SK-N-SH (cell line): ENCODE data around the gene SLCO1B3. TPM values are rescaled to one million over a fixed set of nuclear protein-coding genes. Genes with fewer than 3 reads are reported as not detected.

Experiments used
- CTCF ChIA-PET: fragments of 300-600, 350-600 bp; formaldehyde crosslinking; extraction: SDS; loops from one replicate; lab custom pipeline; 2021; lab: Yijun Ruan, JAX
- POLR2A ChIA-PET: fragments of 350-600 bp; sonication (Branson Sonifier 250); formaldehyde crosslinking; extraction: SDS; loops from one replicate; lab custom pipeline; 2020; ENCODE audit warnings: antibody characterized with exemption, inconsistent platforms; lab: Yijun Ruan, JAX
- DNase-seq: peaks from one replicate; pipeline ENCODE4 v3.0.0; 2012
- H2AFZ ChIP-seq: fragments of 200-600 bp; sonication (generic); 2 replicates; pipeline ENCODE4 v1.8.1; 2016; ENCODE audit warnings: antibody characterized with exemption, mild to moderate bottlenecking, low read depth
- H3F3A ChIP-seq: fragments of 200-600 bp; sonication (generic); replicated peaks from 2 replicates; pipeline ENCODE3; 2016; ENCODE audit warnings: antibody characterized with exemption, mild to moderate bottlenecking; ENCODE audit not compliant: insufficient read depth
- H3K27ac ChIP-seq, 2 experiments: fragments of 200-500 bp in 1 of 2; fragments of 200-600 bp in 1 of 2; sonication (Bioruptor generic) in 1 of 2; sonication (generic), shearing (Covaris generic) in 1 of 2; 2 replicates each; pipeline versions ENCODE4 v1.5.1 to v1.6.1; 2014 to 2016; ENCODE audit warnings: low read depth in 2 of 2, inconsistent platforms in 1 of 2, low read length in 1 of 2, mild to moderate bottlenecking in 1 of 2, mixed read lengths in 1 of 2
- H3K27me3 ChIP-seq: fragments of 200-600 bp; sonication (generic), shearing (Covaris generic); 2 replicates; pipeline ENCODE4 v1.6.1; 2016; ENCODE audit warnings: mixed run types; ENCODE audit not compliant: insufficient read depth
- H3K36me3 ChIP-seq, 2 experiments: fragments of 200-500 bp in 1 of 2; fragments of 200-600 bp in 1 of 2; sonication (Bioruptor generic) in 1 of 2; sonication (generic) in 1 of 2; replicated peaks in 1 of 2; 2 replicates each; pipeline versions ENCODE3 to v1.5.1; 2014 to 2016; ENCODE audit warnings: low read length in 1 of 2, mild to moderate bottlenecking in 1 of 2; ENCODE audit not compliant: insufficient read depth in 2 of 2, control insufficient read depth in 1 of 2
- H3K4me1 ChIP-seq, 2 experiments: fragments of 200-500 bp in 1 of 2; fragments of 200-600 bp in 1 of 2; sonication (Bioruptor generic) in 1 of 2; sonication (generic), shearing (Covaris generic) in 1 of 2; 2 replicates each; pipeline versions ENCODE4 v1.5.1 to v1.6.1; 2014 to 2016; ENCODE audit warnings: low read depth in 1 of 2, low read length in 1 of 2, mixed run types in 1 of 2; ENCODE audit not compliant: insufficient read depth in 2 of 2, control insufficient read depth in 1 of 2
- H3K4me2 ChIP-seq: fragments of 200-600 bp; sonication (generic), shearing (Covaris generic); 2 replicates; pipeline ENCODE4 v1.6.1; 2017; ENCODE audit warnings: mixed run types
- H3K4me3 ChIP-seq, 2 experiments: fragments of 200-500 bp in 1 of 2; fragments of 200-600 bp in 1 of 2; sonication (Bioruptor generic) in 1 of 2; sonication (generic), shearing (Covaris generic) in 1 of 2; 2 replicates each; pipeline versions ENCODE4 v1.5.1 to v1.8.1; 2014 to 2016; ENCODE audit warnings: low read depth in 2 of 2, inconsistent platforms in 1 of 2, low read length in 1 of 2, mild to moderate bottlenecking in 1 of 2, mixed read lengths in 1 of 2, moderate library complexity in 1 of 2
- H3K79me2 ChIP-seq: fragments of 200-600 bp; sonication (generic); 2 replicates; pipeline ENCODE4 v1.8.1; 2017; ENCODE audit warnings: mild to moderate bottlenecking; ENCODE audit not compliant: insufficient read depth
- H3K9ac ChIP-seq: fragments of 200-600 bp; sonication (generic); 2 replicates; pipeline ENCODE4 v1.6.1; 2017; ENCODE audit warnings: mixed run types
- H3K9me2 ChIP-seq: fragments of 200-600 bp; sonication (generic); 2 replicates; pipeline ENCODE4 v1.6.1; 2017; ENCODE audit warnings: mixed run types
- H3K9me3 ChIP-seq: fragments of 200-600 bp; sonication (generic); 2 replicates; pipeline ENCODE4 v1.6.1; 2017; ENCODE audit warnings: mixed run types, mild to moderate bottlenecking, moderate library complexity
- H4K20me1 ChIP-seq: fragments of 200-600 bp; sonication (generic); 2 replicates; pipeline ENCODE4 v1.6.1; 2017; ENCODE audit warnings: mild to moderate bottlenecking, mixed run types; ENCODE audit not compliant: insufficient read depth
- CTCF ChIP-seq: fragments of 200-600 bp; sonication (generic); IDR thresholded peaks from 2 replicates; pipeline ENCODE4 v1.6.1; 2017; ENCODE audit warnings: antibody characterized with exemption, mild to moderate bottlenecking, moderate library complexity
- EZH2phosphoT487 ChIP-seq: fragments of 200-600 bp; sonication (generic); IDR thresholded peaks from 2 replicates; pipeline ENCODE4 v1.6.1; 2017; ENCODE audit warnings: low read depth, mixed run types, mild to moderate bottlenecking, antibody characterized with exemption, moderate library complexity, borderline replicate concordance
- FOSL2 ChIP-seq: IDR thresholded peaks from 2 replicates; pipeline ENCODE4 v1.4.0; 2012; ENCODE audit warnings: low read depth, mild to moderate bottlenecking, moderate library complexity, borderline replicate concordance
- GATA2 ChIP-seq: sonication (generic); formaldehyde crosslinking; IDR thresholded peaks from 2 replicates; pipeline ENCODE4 v1.5.0; 2020; ENCODE audit warnings: mild to moderate bottlenecking, missing genetic modification reagents
- JUND ChIP-seq: IDR thresholded peaks from 2 replicates; pipeline ENCODE4 v1.4.0; 2012
- MEF2A ChIP-seq: IDR thresholded peaks from 2 replicates; pipeline ENCODE4 v1.4.0; 2012; ENCODE audit warnings: low read depth, borderline replicate concordance
- MXI1 ChIP-seq: IDR thresholded peaks from 2 replicates; pipeline ENCODE4 v1.6.1; 2012; ENCODE audit warnings: mild to moderate bottlenecking, low read depth, low read length, improper control_type of control experiment
- NFIC ChIP-seq: IDR thresholded peaks from 2 replicates; pipeline ENCODE4 v1.4.0; 2012; ENCODE audit warnings: borderline replicate concordance
- POLR2AphosphoS5 ChIP-seq: IDR thresholded peaks from 2 replicates; pipeline ENCODE4 v1.6.1; 2012; ENCODE audit warnings: low read depth, low read length
- RAD21 ChIP-seq: IDR thresholded peaks from 2 replicates; pipeline ENCODE4 v1.6.1; 2012; ENCODE audit warnings: mild to moderate bottlenecking, low read length
- RXRA ChIP-seq: IDR thresholded peaks from 2 replicates; pipeline ENCODE4 v1.4.0; 2012; ENCODE audit warnings: low read depth, mild to moderate bottlenecking, borderline replicate concordance
- YY1 ChIP-seq: IDR thresholded peaks from 2 replicates; pipeline ENCODE4 v1.4.0; 2012; ENCODE audit warnings: low read depth, mild to moderate bottlenecking
- WGBS: methylation state at CpG from one replicate; pipeline ENCODE4 v1.1.6; 2017; ENCODE audit warnings: low lambda C conversion rate; 5-methylcytosine and 5-hydroxymethylcytosine counted together
- polyA plus RNA-seq, 3 experiments: library from polyadenylated mRNA; depleted of rRNA; stranded (reverse); fragments of >200 nt; gene quantifications; 2 replicates each; pipeline ENCODE4 v1.2.3, GENCODE V29; 2012
- TF ChIP-seq, protein P1 (sequence below): IDR thresholded peaks from 2 replicates; pipeline ENCODE4 v1.6.1; 2012; ENCODE audit warnings: mild to moderate bottlenecking, low read depth, low read length, moderate library complexity
- TF ChIP-seq, protein P2 (sequence below): IDR thresholded peaks from 2 replicates; pipeline ENCODE4 v1.4.0; 2012; ENCODE audit warnings: low read depth

SLCO1B3 gene
- polyA plus RNA-seq, 1 of the 3 experiments (the other 2 are of a cell fraction), result not detected

- CTCF ChIA-PET, result no interaction called here
- TF ChIP-seq POLR2AphosphoS5 (no peak), JUND (no peak), RAD21 (no peak)
- TF ChIP-seq, protein P1, sequence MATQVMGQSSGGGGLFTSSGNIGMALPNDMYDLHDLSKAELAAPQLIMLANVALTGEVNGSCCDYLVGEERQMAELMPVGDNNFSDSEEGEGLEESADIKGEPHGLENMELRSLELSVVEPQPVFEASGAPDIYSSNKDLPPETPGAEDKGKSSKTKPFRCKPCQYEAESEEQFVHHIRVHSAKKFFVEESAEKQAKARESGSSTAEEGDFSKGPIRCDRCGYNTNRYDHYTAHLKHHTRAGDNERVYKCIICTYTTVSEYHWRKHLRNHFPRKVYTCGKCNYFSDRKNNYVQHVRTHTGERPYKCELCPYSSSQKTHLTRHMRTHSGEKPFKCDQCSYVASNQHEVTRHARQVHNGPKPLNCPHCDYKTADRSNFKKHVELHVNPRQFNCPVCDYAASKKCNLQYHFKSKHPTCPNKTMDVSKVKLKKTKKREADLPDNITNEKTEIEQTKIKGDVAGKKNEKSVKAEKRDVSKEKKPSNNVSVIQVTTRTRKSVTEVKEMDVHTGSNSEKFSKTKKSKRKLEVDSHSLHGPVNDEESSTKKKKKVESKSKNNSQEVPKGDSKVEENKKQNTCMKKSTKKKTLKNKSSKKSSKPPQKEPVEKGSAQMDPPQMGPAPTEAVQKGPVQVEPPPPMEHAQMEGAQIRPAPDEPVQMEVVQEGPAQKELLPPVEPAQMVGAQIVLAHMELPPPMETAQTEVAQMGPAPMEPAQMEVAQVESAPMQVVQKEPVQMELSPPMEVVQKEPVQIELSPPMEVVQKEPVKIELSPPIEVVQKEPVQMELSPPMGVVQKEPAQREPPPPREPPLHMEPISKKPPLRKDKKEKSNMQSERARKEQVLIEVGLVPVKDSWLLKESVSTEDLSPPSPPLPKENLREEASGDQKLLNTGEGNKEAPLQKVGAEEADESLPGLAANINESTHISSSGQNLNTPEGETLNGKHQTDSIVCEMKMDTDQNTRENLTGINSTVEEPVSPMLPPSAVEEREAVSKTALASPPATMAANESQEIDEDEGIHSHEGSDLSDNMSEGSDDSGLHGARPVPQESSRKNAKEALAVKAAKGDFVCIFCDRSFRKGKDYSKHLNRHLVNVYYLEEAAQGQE, result no peak
- TF ChIP-seq, protein P2, sequence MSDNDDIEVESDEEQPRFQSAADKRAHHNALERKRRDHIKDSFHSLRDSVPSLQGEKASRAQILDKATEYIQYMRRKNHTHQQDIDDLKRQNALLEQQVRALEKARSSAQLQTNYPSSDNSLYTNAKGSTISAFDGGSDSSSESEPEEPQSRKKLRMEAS, result no peak
- Histone ChIP-seq H3K9ac (no peak overlapping the region), H3K9me2 (no peaks in the 10 kb centered on the region), H3K79me2 (no peaks in the 10 kb centered on the region), H3K4me1 (no peaks in the 10 kb centered on the region), H3K36me3 (no peaks in the 10 kb centered on the region), H2AFZ (no peak overlapping the region), H3K27me3 (no peaks in the 10 kb centered on the region), H3F3A (no peaks in the 10 kb centered on the region), H3K27ac (no peak overlapping the region), H4K20me1 (no peaks in the 10 kb centered on the region), H3K4me2 (no peak overlapping the region), H3K4me3 (no peak overlapping the region), H3K9me3 (no peaks in the 10 kb centered on the region)
- 65% methylated on average over 15 of the region's 51 CpGs for WGBS
- no peak for DNase-seq
- POLR2A ChIA-PET, result no interaction called here
Observed at GRCh38 chr12:20807192-20808080, 3.1 kb upstream of the SLCO1B3 start.

- POLR2A ChIA-PET, result no interaction called here
Observed at GRCh38 chr12:20808521-20808920, 2.0 kb upstream of the SLCO1B3 start.

More at GRCh38 chr12:20808521-20808920, 2.0 kb upstream of the SLCO1B3 start:
- CTCF ChIA-PET, result no interaction called here
- DNase-seq, result no peak
- H3K4me2 ChIP-seq, result no peak overlapping the region
- no peak overlapping the region for H3K27ac ChIP-seq
- no peaks in the 10 kb centered on the region for H3K9me2 ChIP-seq
- no peaks in the 10 kb centered on the region for H3K4me1 ChIP-seq
- no peak overlapping the region for H2AFZ ChIP-seq
- no peak for TF ChIP-seq FOSL2
- TF ChIP-seq NFIC, result no peak
- no peak for TF ChIP-seq CTCF
- no peak for TF ChIP-seq EZH2phosphoT487
- no peak for TF ChIP-seq GATA2 (CRISPR knock-in tag)
- TF ChIP-seq YY1, result no peak
- TF ChIP-seq MEF2A, result no peak
- no peak for TF ChIP-seq MXI1
- TF ChIP-seq RXRA, result no peak
- TF ChIP-seq, protein P1, result no peak
- no peak for TF ChIP-seq JUND
- no peak overlapping the region for H3K4me3 ChIP-seq
- no peaks in the 10 kb centered on the region for H3K9me3 ChIP-seq
- no peaks in the 10 kb centered on the region for H3F3A ChIP-seq
- no peaks in the 10 kb centered on the region for H3K36me3 ChIP-seq
- H4K20me1 ChIP-seq, result no peaks in the 10 kb centered on the region
- no peaks in the 10 kb centered on the region for H3K27me3 ChIP-seq
- H3K9ac ChIP-seq, result no peak overlapping the region
- WGBS, result 54% methylated on average over 1 of the region's 1 CpG
- H3K79me2 ChIP-seq, result no peaks in the 10 kb centered on the region
